ENCODE data around the gene B4GALT1.

B4GALT1 gene

GRCh38 chr9:33130961-33131789 lies 36.0 kb downstream of the B4GALT1 start:
- Histone ChIP-seq H3K9me3 (ENCODE audit: control insufficient read depth, low read length) (no peaks in the 10 kb centered on the region), H3K4me3 (ENCODE audit: low read length) (no peak overlapping the region), H3K36me3 (ENCODE audit: control insufficient read depth, insufficient read depth, low read length) (peaks cover 3% of the 10 kb centered on the region), H3K9ac (ENCODE audit: low read length) (peak overlapping the region; percentile 54), H3K4me1 (ENCODE audit: control insufficient read depth, insufficient read depth, low read length) (peaks cover 50% of the 10 kb centered on the region), H3K27me3 (ENCODE audit: control insufficient read depth, insufficient read depth, low read length) (no peaks in the 10 kb centered on the region)

DNA sequence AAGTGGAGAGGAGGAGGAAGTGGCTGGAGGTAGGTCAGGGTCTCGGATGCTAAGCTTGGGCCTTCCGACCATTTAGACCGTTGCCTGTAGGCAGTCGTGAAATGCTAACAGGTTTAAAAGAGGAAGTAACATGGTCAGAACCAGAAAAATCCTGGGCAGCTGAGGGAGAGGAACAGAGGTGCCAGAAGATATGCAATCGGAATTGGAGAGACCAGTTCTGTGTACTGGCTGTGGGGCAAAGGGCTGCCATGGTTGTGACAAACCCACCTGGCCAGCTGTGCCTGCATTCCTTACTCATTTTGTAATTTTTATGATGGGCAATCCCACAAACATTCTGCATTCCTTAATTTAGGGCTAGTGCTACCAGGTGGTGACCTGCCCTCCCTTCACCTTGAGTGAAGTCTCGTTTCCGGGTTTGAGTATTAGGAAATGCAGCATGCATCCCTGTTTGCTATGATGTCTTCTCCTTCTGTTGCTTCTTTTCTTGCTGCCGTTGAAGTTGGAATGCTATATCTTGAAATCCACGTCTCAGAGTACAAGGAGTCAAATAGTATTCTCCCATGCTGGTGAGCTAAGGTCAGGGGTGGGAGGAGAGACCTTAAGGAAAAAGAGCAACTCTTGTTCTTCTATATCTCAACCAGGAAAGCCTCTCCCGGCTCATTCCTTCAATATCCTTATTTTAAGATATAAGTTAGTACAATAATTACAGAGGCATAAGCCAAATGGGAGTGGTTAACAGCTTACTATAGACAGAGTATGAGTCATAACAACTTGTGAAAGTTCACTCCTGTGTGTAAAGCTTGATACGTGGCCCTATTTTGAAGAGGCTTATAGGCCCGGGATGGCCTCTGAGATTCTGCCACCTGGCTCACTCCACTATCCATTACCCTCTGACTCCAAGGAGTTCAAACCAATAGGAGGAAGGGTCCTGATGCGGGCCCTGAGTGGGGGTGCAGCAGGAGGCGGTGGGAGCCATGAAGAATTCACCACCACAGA lies 37.0 kb downstream of the B4GALT1 start:
- H3K36me3 ChIP-seq (ENCODE audit: control insufficient read depth, insufficient read depth, low read length): peaks cover 3% of the 10 kb centered on the region
- H3K27me3 ChIP-seq (ENCODE audit: control insufficient read depth, insufficient read depth, low read length): no peaks in the 10 kb centered on the region
- peak overlapping the region; percentile 54 for H3K9ac ChIP-seq (ENCODE audit: low read length)
- H3K9me3 ChIP-seq (ENCODE audit: control insufficient read depth, low read length): no peaks in the 10 kb centered on the region
- no peak overlapping the region for H3K4me3 ChIP-seq (ENCODE audit: low read length)
- H3K4me1 ChIP-seq (ENCODE audit: control insufficient read depth, insufficient read depth, low read length): peaks cover 56% of the 10 kb centered on the region

DNA sequence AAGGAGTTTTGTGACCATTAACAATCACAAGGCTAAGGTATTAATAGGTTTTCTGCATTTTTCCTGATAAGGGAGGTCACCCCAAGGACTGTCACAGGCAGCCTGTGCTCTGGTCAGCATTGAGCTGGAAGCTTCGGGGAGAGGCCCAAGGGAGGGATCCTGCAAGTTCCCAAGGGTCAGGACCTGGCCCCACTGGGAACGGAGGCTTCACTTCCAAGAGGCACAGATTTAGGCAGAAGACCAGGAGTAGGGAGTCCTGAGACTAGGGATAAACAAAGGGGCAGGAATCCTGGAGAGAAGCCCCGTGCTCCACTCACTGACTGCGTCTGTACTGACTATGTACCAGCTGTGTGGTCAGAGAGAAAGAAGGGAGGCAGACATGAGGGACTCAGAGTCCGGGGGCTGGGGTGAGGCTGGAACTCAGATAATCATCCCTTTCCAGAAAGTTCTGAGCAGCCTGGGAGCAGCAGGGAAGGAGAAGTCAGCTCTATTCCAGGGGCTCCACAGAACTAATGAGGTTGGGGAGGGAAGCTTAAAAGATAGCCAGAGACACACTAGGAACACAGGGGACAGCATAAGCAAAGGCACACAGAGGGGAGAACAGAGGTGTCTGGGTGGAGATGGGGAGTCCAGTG lies 37.8 kb downstream of the B4GALT1 start:
- Histone ChIP-seq H3K4me1 (ENCODE audit: control insufficient read depth, insufficient read depth, low read length) (peaks cover 53% of the 10 kb centered on the region), H3K4me3 (ENCODE audit: low read length) (no peak overlapping the region), H3K9ac (ENCODE audit: low read length) (peak overlapping the region; percentile 54), H3K9me3 (ENCODE audit: control insufficient read depth, low read length) (no peaks in the 10 kb centered on the region), H3K27me3 (ENCODE audit: control insufficient read depth, insufficient read depth, low read length) (no peaks in the 10 kb centered on the region), H3K36me3 (ENCODE audit: control insufficient read depth, insufficient read depth, low read length) (peaks cover 3% of the 10 kb centered on the region)

- H3K27me3 ChIP-seq (ENCODE audit: control insufficient read depth, insufficient read depth, low read length): no peaks in the 10 kb centered on the region
- no peaks in the 10 kb centered on the region for H3K9me3 ChIP-seq (ENCODE audit: control insufficient read depth, low read length)
- H3K4me3 ChIP-seq (ENCODE audit: low read length): no peak overlapping the region
- no peak overlapping the region for H3K9ac ChIP-seq (ENCODE audit: low read length)
- peaks cover 53% of the 10 kb centered on the region for H3K4me1 ChIP-seq (ENCODE audit: control insufficient read depth, insufficient read depth, low read length)
- peaks cover 3% of the 10 kb centered on the region for H3K36me3 ChIP-seq (ENCODE audit: control insufficient read depth, insufficient read depth, low read length)
Observed at GRCh38 chr9:33128570-33128969, 38.6 kb downstream of the B4GALT1 start.

- Histone ChIP-seq H3K4me1 (ENCODE audit: control insufficient read depth, insufficient read depth, low read length) (peaks cover 53% of the 10 kb centered on the region), H3K36me3 (ENCODE audit: control insufficient read depth, insufficient read depth, low read length) (peaks cover 3% of the 10 kb centered on the region), H3K4me3 (ENCODE audit: low read length) (no peak overlapping the region), H3K9me3 (ENCODE audit: control insufficient read depth, low read length) (no peaks in the 10 kb centered on the region), H3K27me3 (ENCODE audit: control insufficient read depth, insufficient read depth, low read length) (no peaks in the 10 kb centered on the region), H3K9ac (ENCODE audit: low read length) (no peak overlapping the region)
Observed at GRCh38 chr9:33127881-33128280, 39.3 kb downstream of the B4GALT1 start.

- peaks cover 39% of the 10 kb centered on the region for H3K4me1 ChIP-seq (ENCODE audit: control insufficient read depth, insufficient read depth, low read length)
- H3K4me3 ChIP-seq (ENCODE audit: low read length): no peak overlapping the region
- peaks cover 2% of the 10 kb centered on the region for H3K36me3 ChIP-seq (ENCODE audit: control insufficient read depth, insufficient read depth, low read length)
Observed at GRCh38 chr9:33125871-33126823, 41.0 kb downstream of the B4GALT1 start.

DNA sequence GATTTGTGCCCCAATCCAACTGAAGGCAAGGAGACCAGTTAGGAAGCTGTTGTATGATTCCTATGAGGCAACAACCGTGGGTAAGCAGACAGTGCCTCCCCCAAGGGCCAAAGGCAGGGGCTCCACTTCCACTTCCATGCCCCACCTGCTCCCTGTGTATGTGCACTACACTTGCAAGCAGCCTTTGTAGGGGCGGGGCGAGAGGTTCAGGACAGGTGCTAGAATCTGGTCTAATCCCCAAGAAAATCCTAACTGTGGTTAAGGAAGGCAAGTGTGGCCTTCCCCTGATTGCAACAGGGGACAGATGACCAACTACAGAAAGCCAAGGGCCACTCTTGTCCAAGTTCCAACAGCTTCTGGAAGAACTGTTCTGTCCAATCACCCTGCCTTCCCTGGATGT lies 41.7 kb downstream of the B4GALT1 start:
- Histone ChIP-seq H3K4me1 (ENCODE audit: control insufficient read depth, insufficient read depth, low read length) (peaks cover 32% of the 10 kb centered on the region), H3K9me3 (ENCODE audit: control insufficient read depth, low read length) (no peaks in the 10 kb centered on the region), H3K36me3 (ENCODE audit: control insufficient read depth, insufficient read depth, low read length) (no peaks in the 10 kb centered on the region), H3K4me3 (ENCODE audit: low read length) (no peak overlapping the region), H3K27me3 (ENCODE audit: control insufficient read depth, insufficient read depth, low read length) (no peaks in the 10 kb centered on the region), H3K9ac (ENCODE audit: low read length) (no peak overlapping the region)

More at GRCh38 chr9:33125871-33126823, 41.0 kb downstream of the B4GALT1 start:
- no peaks in the 10 kb centered on the region for H3K9me3 ChIP-seq (ENCODE audit: control insufficient read depth, low read length)
- no peaks in the 10 kb centered on the region for H3K27me3 ChIP-seq (ENCODE audit: control insufficient read depth, insufficient read depth, low read length)
- no peak overlapping the region for H3K9ac ChIP-seq (ENCODE audit: low read length)

GRCh38 chr9:33124751-33125381 lies 42.3 kb downstream of the B4GALT1 start:
- H3K9ac ChIP-seq (ENCODE audit: low read length): no peak overlapping the region
- H3K4me1 ChIP-seq (ENCODE audit: control insufficient read depth, insufficient read depth, low read length): peaks cover 26% of the 10 kb centered on the region
- H3K4me3 ChIP-seq (ENCODE audit: low read length): no peak overlapping the region
- no peaks in the 10 kb centered on the region for H3K9me3 ChIP-seq (ENCODE audit: control insufficient read depth, low read length)
- no peaks in the 10 kb centered on the region for H3K36me3 ChIP-seq (ENCODE audit: control insufficient read depth, insufficient read depth, low read length)
- no peaks in the 10 kb centered on the region for H3K27me3 ChIP-seq (ENCODE audit: control insufficient read depth, insufficient read depth, low read length)

- Histone ChIP-seq H3K4me1 (ENCODE audit: control insufficient read depth, insufficient read depth, low read length) (peaks cover 18% of the 10 kb centered on the region), H3K4me3 (ENCODE audit: low read length) (no peak overlapping the region), H3K27me3 (ENCODE audit: control insufficient read depth, insufficient read depth, low read length) (no peaks in the 10 kb centered on the region), H3K9me3 (ENCODE audit: control insufficient read depth, low read length) (no peaks in the 10 kb centered on the region), H3K36me3 (ENCODE audit: control insufficient read depth, insufficient read depth, low read length) (no peaks in the 10 kb centered on the region), H3K9ac (ENCODE audit: low read length) (no peak overlapping the region)
Observed at GRCh38 chr9:33124046-33124445, 43.1 kb downstream of the B4GALT1 start.

DNA sequence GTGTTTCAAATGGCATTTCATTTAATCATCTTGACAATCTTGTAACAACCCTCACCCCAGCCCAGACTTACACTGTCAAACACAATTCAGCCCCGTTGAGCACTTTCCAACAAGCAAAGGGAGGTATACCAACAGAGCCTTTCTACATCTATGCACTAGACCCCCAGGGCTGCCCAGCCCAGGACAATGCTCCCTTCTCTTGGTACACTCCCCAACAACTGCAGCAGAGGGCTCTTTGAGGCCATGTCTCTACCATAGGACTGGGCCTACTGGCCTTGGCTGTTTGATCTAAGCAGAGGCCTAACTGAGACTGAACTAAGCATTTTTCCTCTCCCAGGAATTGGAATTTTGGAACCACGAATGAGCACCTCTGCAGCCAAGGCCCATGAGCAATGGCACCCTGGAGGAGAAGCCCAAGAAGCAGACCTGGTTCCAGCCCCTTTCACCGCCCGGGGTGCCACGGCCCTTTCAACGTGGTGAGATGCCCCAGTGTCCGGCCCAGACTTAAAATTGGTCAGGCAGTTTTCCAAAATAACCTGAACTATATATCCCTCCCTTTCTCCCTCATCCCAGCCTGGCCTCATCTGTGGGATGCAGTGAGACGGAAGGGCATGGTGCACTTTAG lies 43.6 kb downstream of the B4GALT1 start:
- no peaks in the 10 kb centered on the region for H3K36me3 ChIP-seq (ENCODE audit: control insufficient read depth, insufficient read depth, low read length)
- peaks cover 16% of the 10 kb centered on the region for H3K4me1 ChIP-seq (ENCODE audit: control insufficient read depth, insufficient read depth, low read length)
- H3K9ac ChIP-seq (ENCODE audit: low read length): no peak overlapping the region

More for the DNA sequence above, 43.6 kb downstream of the B4GALT1 start:
- Histone ChIP-seq H3K27me3 (ENCODE audit: control insufficient read depth, insufficient read depth, low read length) (no peaks in the 10 kb centered on the region), H3K4me3 (ENCODE audit: low read length) (no peak overlapping the region), H3K9me3 (ENCODE audit: control insufficient read depth, low read length) (no peaks in the 10 kb centered on the region)
